Measurements from ENCODE around the gene USP6NL.

GRCh38 chr10:11625019-11625735, 13.7 kb upstream of the USP6NL start:
- no peak for TF ChIP-seq TAF1 (IDR thresholded peaks at IDR 0.05; ENCODE audit: borderline replicate concordance, insufficient read depth, low read length)
- no peak for TF ChIP-seq POLR2AphosphoS5 (IDR thresholded peaks at IDR 0.05; ENCODE audit: low read depth, low read length)
- no peak for TF ChIP-seq REST (IDR thresholded peaks at IDR 0.05; ENCODE audit: insufficient read depth in 1 of 2, low read depth in 2 of 2, low read length in 2 of 2)
- TF ChIP-seq SIN3A (IDR thresholded peaks at IDR 0.05; ENCODE audit: borderline replicate concordance, insufficient read depth, low read length): no peak

Measured in PFSK-1 (cell line).